Breast epithelium (tissue), 4 donors: ENCODE data around the gene MACC1. TPM values are rescaled to one million over a fixed set of nuclear protein-coding genes. Genes with fewer than 3 reads are reported as not detected.
"Not testable (repeated sequence)": the region's sequence is repeated elsewhere in the genome, so short reads cannot be mapped to it uniquely, and the experiment has no call there.

ENCODE experiments used
- DNase-seq, 2 donors: peaks; one replicate each; pipeline ENCODE4 v3.0.0-alpha.2; 2019; ENCODE audit warnings: low spot score in 2 of 2
- H3K27ac ChIP-seq, 2 donors: fragments of 200-600 bp; sonication (generic) in 1 of 2; one replicate each; pipeline ENCODE4 v1.5.1; 2016 to 2019; ENCODE audit warnings: mild to moderate bottlenecking in 1 of 2
- H3K27me3 ChIP-seq, 2 donors: fragments of 200-600 bp; sonication (generic) in 1 of 2; one replicate each; pipeline versions ENCODE4 v1.5.1 to v1.6.0; 2017 to 2019; ENCODE audit warnings: control low read depth in 1 of 2, mild to moderate bottlenecking in 1 of 2
- H3K36me3 ChIP-seq: fragments of 200-600 bp; one replicate; pipeline ENCODE4 v1.5.1; 2019
- H3K4me1 ChIP-seq, 2 donors: fragments of 200-600 bp; sonication (generic); one replicate each; pipeline ENCODE4 v1.5.1; 2016 to 2019; ENCODE audit warnings: control low read depth in 1 of 2
- H3K4me3 ChIP-seq, 3 donors: fragments of 200-600 bp; sonication (generic); 1 replicate in 2 of 3; 2 replicates in 1 of 3; pipeline ENCODE4 v1.5.1; 2016 to 2019; ENCODE audit warnings: mild to moderate bottlenecking in 3 of 3, moderate library complexity in 2 of 3
- H3K9me3 ChIP-seq, 2 donors: fragments of 200-600 bp; sonication (generic) in 1 of 2; one replicate each; pipeline ENCODE4 v1.5.1; 2016 to 2019; ENCODE audit warnings: control low read depth in 1 of 2
- CTCF ChIP-seq, 3 donors: fragments of 450-650 bp; IDR thresholded peaks; one replicate each; pipeline ENCODE4 v1.5.1; 2016 to 2017; ENCODE audit warnings: antibody characterized with exemption in 3 of 3, mild to moderate bottlenecking in 3 of 3, moderate library complexity in 3 of 3
- POLR2A ChIP-seq: fragments of 450-650 bp; IDR thresholded peaks from one replicate; pipeline ENCODE4 v1.6.1; 2016; ENCODE audit warnings: antibody characterized with exemption, mild to moderate bottlenecking, moderate library complexity
- POLR2AphosphoS5 ChIP-seq, 3 donors: sonication (generic); formaldehyde crosslinking; IDR thresholded peaks; one replicate each; pipeline ENCODE4 v1.6.1; 2017; ENCODE audit warnings: antibody characterized with exemption in 3 of 3
- intact Hi-C: fragments of 100-400 bp; cut with DNase I; formaldehyde crosslinking; loops from one replicate; pipeline ENCODE4 v1.15.1; 2023; ENCODE audit warnings: low total_unique reads
- total RNA-seq, 3 donors: library from RNA; depleted of rRNA; stranded (reverse); fragments of >200 nt; gene quantifications; one replicate each; pipeline ENCODE4 v1.1.0, GENCODE V29; 2016

Gene MACC1
- total RNA-seq, 3 donors from 2014 or later, result 0.32 to 39.4 (median 19.3) TPM

GRCh38 chr7:20189852-20190251 lies 27.3 kb downstream of the MACC1 start:
- intact Hi-C loops, result no loop called here
- no peaks in the 10 kb centered on the region for H3K27me3 ChIP-seq
- peaks cover 0 to 9% of the 10 kb centered on the region in 2 donors for H3K9me3 ChIP-seq
- H3K4me1 ChIP-seq, result no peaks in the 10 kb centered on the region
- H3K36me3 ChIP-seq, result no peaks in the 10 kb centered on the region
- no peak overlapping the region for H3K4me3 ChIP-seq
- no peak for DNase-seq
- TF ChIP-seq POLR2AphosphoS5 (IDR thresholded peaks at IDR 0.05), result no peak
- no peak for TF ChIP-seq POLR2A
- no peak for TF ChIP-seq CTCF (IDR thresholded peaks at IDR 0.05)
- no peak overlapping the region for H3K27ac ChIP-seq

GRCh38 chr7:20188567-20188966 lies 28.6 kb downstream of the MACC1 start:
- no peaks in the 10 kb centered on the region for H3K36me3 ChIP-seq
- intact Hi-C loops, result no loop called here
- no peak overlapping the region for H3K4me3 ChIP-seq
- H3K27ac ChIP-seq, result no peak overlapping the region
- H3K27me3 ChIP-seq, result no peaks in the 10 kb centered on the region
- no peaks in the 10 kb centered on the region for H3K4me1 ChIP-seq
- TF ChIP-seq POLR2A (no peak), CTCF (IDR thresholded peaks at IDR 0.05) (no peak), POLR2AphosphoS5 (IDR thresholded peaks at IDR 0.05) (no peak)
- peaks cover 0 to 9% of the 10 kb centered on the region in 2 donors for H3K9me3 ChIP-seq
- DNase-seq, result no peak

- DNase-seq, H3K36me3 ChIP-seq, H3K27ac ChIP-seq, intact Hi-C loops, H3K4me1 ChIP-seq, H3K4me3 ChIP-seq, H3K27me3 ChIP-seq, H3K9me3 ChIP-seq: not testable (repeated sequence)
Measured at GRCh38 chr7:20187850-20188249, 29.3 kb downstream of the MACC1 start.

- DNase-seq, result no peak
- Histone ChIP-seq H3K4me1 (no peaks in the 10 kb centered on the region), H3K9me3 (peaks cover 0 to 9% of the 10 kb centered on the region in 2 donors), H3K4me3 (peak overlapping the region in 1 of 3 donors; percentile 4), H3K27me3 (no peaks in the 10 kb centered on the region), H3K27ac (peak overlapping the region in 1 of 2 donors; percentile 50), H3K36me3 (no peaks in the 10 kb centered on the region)
- intact Hi-C loops, result no loop called here
- TF ChIP-seq CTCF (IDR thresholded peaks at IDR 0.05) (no peak), POLR2A (no peak), POLR2AphosphoS5 (IDR thresholded peaks at IDR 0.05) (no peak)
Measured at GRCh38 chr7:20185988-20186387, 31.2 kb downstream of the MACC1 start.

- no peaks in the 10 kb centered on the region for H3K36me3 ChIP-seq
- H3K27me3 ChIP-seq, result no peaks in the 10 kb centered on the region
- no peak overlapping the region for H3K4me3 ChIP-seq
- no peak for DNase-seq
- H3K9me3 ChIP-seq, result no peaks in the 10 kb centered on the region
- TF ChIP-seq POLR2A (no peak), POLR2AphosphoS5 (IDR thresholded peaks at IDR 0.05) (no peak), CTCF (IDR thresholded peaks at IDR 0.05) (no peak)
- no peak overlapping the region for H3K27ac ChIP-seq
- no peaks in the 10 kb centered on the region for H3K4me1 ChIP-seq
- intact Hi-C loops, result no loop called here
Measured at GRCh38 chr7:20183086-20183485, 34.1 kb downstream of the MACC1 start.

- Histone ChIP-seq H3K9me3 (no peaks in the 10 kb centered on the region), H3K27ac (no peak overlapping the region), H3K4me3 (no peak overlapping the region), H3K4me1 (no peaks in the 10 kb centered on the region), H3K27me3 (no peaks in the 10 kb centered on the region), H3K36me3 (no peaks in the 10 kb centered on the region)
- DNase-seq, result no peak
- no peak for TF ChIP-seq CTCF (IDR thresholded peaks at IDR 0.05)
- TF ChIP-seq POLR2A, result no peak
- no peak for TF ChIP-seq POLR2AphosphoS5 (IDR thresholded peaks at IDR 0.05)
- intact Hi-C loops, result no loop called here
Measured at GRCh38 chr7:20176578-20177242, 40.5 kb downstream of the MACC1 start.
